ENCODE measurements around the gene UBE2J2. TPM values are rescaled to one million over a fixed set of nuclear protein-coding genes. Genes with fewer than 3 reads are reported as not detected.

UBE2J2 gene
- total RNA-seq, 4 donors from 2014 or later = 31.3 to 42.3 (median 38.3) TPM

DNA sequence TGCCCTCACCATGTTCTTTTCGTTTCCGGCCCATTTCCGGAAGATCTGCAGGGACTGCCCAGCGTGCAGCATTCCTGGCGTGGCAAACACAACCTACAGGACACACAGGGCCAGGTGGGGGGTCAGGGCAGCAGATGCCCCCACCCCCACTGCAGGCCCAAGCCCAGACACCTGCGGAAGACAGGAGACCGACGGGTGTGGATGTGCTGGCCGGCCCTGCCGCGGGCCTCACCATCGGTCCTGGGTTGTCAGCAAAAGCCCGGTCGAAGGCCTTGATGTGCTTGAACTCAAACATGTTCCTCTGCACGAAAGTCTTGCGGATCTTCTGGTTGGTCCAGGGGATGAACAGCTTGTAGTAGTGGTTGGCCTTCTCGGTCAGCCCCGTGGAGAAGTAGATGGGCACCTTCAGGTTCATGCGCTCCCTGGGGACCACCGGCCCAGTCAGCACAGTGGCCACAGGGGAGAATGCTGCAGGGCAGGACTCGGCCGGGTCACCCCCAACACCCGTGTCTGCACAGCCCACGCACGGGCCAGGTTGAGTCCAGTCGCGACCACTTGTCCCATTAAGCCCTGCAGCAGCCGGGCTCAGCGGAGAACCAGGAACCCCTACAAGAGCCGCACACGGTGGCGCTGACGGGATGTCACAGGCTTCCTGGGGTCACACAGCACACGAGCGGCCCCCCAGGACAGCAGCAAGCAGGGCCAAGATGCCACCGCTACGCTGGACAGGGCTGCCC is 40.0 kb upstream of the UBE2J2 start:
- DNase-seq = no peak
- peak overlapping the region in 1 of 4 donors; percentile 38 for H3K27ac ChIP-seq
- TF ChIP-seq, protein P1, sequence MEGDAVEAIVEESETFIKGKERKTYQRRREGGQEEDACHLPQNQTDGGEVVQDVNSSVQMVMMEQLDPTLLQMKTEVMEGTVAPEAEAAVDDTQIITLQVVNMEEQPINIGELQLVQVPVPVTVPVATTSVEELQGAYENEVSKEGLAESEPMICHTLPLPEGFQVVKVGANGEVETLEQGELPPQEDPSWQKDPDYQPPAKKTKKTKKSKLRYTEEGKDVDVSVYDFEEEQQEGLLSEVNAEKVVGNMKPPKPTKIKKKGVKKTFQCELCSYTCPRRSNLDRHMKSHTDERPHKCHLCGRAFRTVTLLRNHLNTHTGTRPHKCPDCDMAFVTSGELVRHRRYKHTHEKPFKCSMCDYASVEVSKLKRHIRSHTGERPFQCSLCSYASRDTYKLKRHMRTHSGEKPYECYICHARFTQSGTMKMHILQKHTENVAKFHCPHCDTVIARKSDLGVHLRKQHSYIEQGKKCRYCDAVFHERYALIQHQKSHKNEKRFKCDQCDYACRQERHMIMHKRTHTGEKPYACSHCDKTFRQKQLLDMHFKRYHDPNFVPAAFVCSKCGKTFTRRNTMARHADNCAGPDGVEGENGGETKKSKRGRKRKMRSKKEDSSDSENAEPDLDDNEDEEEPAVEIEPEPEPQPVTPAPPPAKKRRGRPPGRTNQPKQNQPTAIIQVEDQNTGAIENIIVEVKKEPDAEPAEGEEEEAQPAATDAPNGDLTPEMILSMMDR (IDR thresholded peaks at IDR 0.05 in 4 of 5, conservative IDR thresholded peaks at IDR 0.05 in 1 of 5) = no peak
- no peak for TF ChIP-seq POLR2A (IDR thresholded peaks at IDR 0.05)
- intact Hi-C loops (cut with DNase I; ENCODE audit: low total_unique reads) (loop anchor here (10.0 kb wide), 1 partner anchor 359 kb away; the partner anchor contains the start of gene NOC2L), in situ Hi-C loops (cut with MboI; ENCODE audit: low sequenced_read_pairs in 4 of 4) (no loop called here)
- no peak for ATAC-seq
- H3K4me3 ChIP-seq = no peak overlapping the region
- peaks cover 20 to 29% of the 10 kb centered on the region in 2 donors for H3K4me1 ChIP-seq
- H3K36me3 ChIP-seq = peaks cover 0 to 47% of the 10 kb centered on the region in 2 donors
- no peaks in the 10 kb centered on the region for H3K27me3 ChIP-seq
- H3K9me3 ChIP-seq = no peaks in the 10 kb centered on the region

DNA sequence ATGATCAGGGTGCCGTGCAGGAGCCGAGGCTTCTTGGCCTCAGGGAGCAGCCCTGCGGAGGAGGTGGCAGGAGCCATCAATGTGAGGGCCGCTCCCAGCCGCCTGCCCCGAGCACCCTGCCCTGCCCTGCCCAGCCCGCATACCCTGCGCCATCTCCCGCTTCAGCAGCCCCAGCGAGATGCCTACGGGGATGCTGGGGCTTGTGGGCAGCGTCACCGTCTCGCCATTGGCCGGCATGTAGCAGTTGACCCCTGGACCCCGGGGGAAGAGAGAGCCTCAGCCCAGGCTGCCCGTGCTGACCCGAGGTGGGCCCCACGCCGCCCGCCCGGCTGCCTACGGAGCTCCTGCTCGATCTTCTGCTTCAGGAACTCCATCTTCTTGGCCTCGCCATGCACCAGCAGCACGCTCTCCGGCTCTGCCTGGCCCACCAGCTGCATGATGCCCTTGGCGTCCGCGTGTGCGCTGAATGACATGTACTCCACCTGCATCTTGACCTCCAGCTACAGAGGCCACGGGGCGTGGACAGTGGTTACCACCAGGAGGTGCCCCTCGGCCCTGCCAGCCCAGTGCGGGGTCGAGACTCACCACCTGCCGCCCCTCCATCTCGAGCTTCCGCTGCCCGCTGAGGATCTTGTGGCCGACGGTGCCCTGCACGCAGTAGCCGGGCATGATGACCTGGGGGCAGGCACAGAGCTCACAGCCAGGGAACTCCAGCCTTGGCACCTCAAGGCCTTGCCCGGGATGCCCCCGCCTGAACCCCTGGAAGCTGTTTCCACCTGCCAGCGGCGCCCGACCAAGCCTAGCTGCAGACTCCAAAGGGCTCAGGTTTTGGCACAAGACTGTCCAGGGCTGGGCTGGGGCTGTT is 39.0 kb upstream of the UBE2J2 start:
- intact Hi-C loops (cut with DNase I; ENCODE audit: low total_unique reads) = loop anchor here (10.0 kb wide), 1 partner anchor 358 kb away; the partner anchor contains the start of gene NOC2L
- Histone ChIP-seq H3K9me3 (no peaks in the 10 kb centered on the region), H3K4me3 (no peak overlapping the region), H3K27me3 (no peaks in the 10 kb centered on the region), H3K27ac (peak overlapping the region in 2 of 4 donors; percentile 11 to 38), H3K36me3 (peaks cover 0 to 47% of the 10 kb centered on the region in 2 donors), H3K4me1 (peaks cover 11 to 19% of the 10 kb centered on the region in 2 donors)
- ATAC-seq = no peak
- TF ChIP-seq POLR2A (IDR thresholded peaks at IDR 0.05) = no peak
- TF ChIP-seq, protein P1 (IDR thresholded peaks at IDR 0.05 in 4 of 5, conservative IDR thresholded peaks at IDR 0.05 in 1 of 5) = no peak
- DNase-seq = no peak
- in situ Hi-C loops (cut with MboI; ENCODE audit: low sequenced_read_pairs in 4 of 4) = no loop called here

DNA sequence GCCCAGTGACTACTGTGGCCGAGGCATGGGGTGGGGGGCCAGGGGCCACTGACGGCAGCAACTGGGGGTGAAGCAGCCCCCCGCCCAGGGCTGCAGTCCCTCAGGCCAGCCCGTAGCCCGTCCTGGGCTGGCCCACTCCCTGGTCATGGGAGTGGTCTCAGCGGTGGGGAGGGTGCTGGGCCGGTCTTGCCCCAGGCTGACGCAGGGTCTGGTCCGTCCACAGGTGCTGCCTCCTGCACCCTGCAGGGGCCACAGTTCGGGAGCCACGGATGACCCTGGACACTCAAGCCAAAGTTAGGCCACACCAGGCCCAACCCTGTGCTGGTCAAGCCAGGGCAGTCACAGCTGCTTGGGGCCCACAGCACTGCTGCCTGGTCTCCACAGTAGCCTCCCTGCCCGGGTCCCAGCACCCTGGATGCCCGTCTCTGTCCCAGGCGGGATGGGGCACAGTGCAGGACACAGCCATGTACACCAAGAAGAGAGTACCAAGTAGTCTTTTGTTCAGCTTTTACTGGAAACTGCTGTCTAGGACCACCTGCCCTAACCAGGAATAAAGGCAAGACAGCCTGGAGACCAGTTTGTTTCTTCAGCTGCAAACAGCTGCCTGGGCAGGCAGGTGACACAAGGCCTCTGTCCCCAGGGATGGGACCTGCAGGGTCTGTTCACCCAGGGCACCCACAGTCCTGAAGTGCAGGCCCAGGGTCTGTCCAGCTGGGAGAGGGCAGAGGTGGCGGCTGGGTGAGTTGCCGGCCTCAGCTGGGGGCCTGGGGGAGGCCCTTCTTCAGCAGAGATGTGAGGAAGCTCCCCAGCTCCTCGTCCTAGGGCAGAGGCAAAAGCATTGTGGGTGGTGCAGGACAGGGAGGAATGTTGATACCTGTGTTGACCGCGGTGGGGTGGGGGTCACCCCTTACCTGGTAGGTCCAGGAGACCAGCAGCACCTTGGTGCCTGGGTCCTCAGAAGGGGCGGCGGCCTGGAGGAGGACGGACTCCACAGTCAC is 37.8 kb upstream of the UBE2J2 start:
- peaks cover 0 to 43% of the 10 kb centered on the region in 2 donors for H3K36me3 ChIP-seq
- in situ Hi-C loops (cut with MboI; ENCODE audit: low sequenced_read_pairs in 4 of 4) = no loop called here
- DNase-seq (no peak), ATAC-seq (no peak)
- intact Hi-C loops (cut with DNase I; ENCODE audit: low total_unique reads) = loop anchor here (10.0 kb wide), 1 partner anchor 357 kb away; the partner anchor contains the start of gene NOC2L
- H3K4me3 ChIP-seq = no peak overlapping the region
- H3K9me3 ChIP-seq = no peaks in the 10 kb centered on the region
- H3K27me3 ChIP-seq = no peaks in the 10 kb centered on the region
- TF ChIP-seq, protein P1 (IDR thresholded peaks at IDR 0.05 in 4 of 5, conservative IDR thresholded peaks at IDR 0.05 in 1 of 5) = no peak
- no peak for TF ChIP-seq POLR2A (IDR thresholded peaks at IDR 0.05)
- peak overlapping the region in 1 of 4 donors; percentile 13 for H3K27ac ChIP-seq
- H3K4me1 ChIP-seq = peaks cover 17 to 23% of the 10 kb centered on the region in 2 donors

DNA sequence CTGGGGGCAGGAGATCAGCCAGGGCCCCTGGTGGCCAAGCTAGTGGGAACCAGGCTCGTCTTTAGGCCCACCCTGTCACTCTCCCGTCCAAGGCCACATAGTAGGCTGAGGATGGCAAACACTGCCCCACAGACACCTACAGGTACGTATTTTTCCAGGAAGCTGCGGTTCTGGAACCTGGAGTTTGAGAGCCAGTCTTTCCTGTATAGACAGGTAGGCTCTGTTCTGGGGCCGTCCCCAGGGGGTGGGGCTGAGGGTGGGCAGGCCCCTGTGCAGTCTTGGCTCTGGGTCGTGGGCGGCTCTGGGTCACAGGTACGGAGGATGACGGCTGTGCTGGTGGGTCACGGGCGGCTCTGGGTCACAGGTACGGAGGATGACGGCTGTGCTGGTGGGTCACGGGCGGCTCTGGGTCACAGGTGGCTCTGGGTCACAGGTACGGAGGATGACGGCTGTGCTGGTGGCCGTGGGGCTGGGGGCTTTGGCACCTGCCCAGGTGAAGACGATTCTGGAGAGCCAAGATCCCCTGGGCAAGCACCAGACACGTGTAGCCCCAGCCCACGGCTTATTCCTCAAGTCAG is 36.9 kb upstream of the UBE2J2 start:
- no peaks in the 10 kb centered on the region for H3K27me3 ChIP-seq
- peak overlapping the region in 2 of 4 donors; percentile 88 to 100 for H3K27ac ChIP-seq
- intact Hi-C loops (cut with DNase I; ENCODE audit: low total_unique reads) = loop anchor here (10.0 kb wide), 1 partner anchor 356 kb away; the partner anchor contains the start of gene NOC2L
- peaks cover 0 to 40% of the 10 kb centered on the region in 2 donors for H3K36me3 ChIP-seq
- no peaks in the 10 kb centered on the region for H3K9me3 ChIP-seq
- H3K4me3 ChIP-seq = no peak overlapping the region
- in situ Hi-C loops (cut with MboI; ENCODE audit: low sequenced_read_pairs in 4 of 4) = no loop called here
- DNase-seq = no peak
- no peak for ATAC-seq
- peaks cover 26 to 31% of the 10 kb centered on the region in 2 donors for H3K4me1 ChIP-seq
- no peak for TF ChIP-seq POLR2A (IDR thresholded peaks at IDR 0.05)
- TF ChIP-seq, protein P1 (IDR thresholded peaks at IDR 0.05 in 4 of 5, conservative IDR thresholded peaks at IDR 0.05 in 1 of 5) = no peak

All from gastrocnemius medialis (tissue), 4 donors.